GM12878 (cell line): ENCODE results near the gene RBMS1. TPM values are rescaled to one million over a fixed set of nuclear protein-coding genes. Genes with fewer than 3 reads are reported as not detected.

Experiments used
- ATAC-seq: fragments of 200-7000 bp; cut with Tn5 transposase; 3 replicates; pipeline ENCODE4 v1.9.1; 2020; ENCODE audit warnings: mild to moderate bottlenecking, moderate library complexity
- BruUV-seq: library from RNA; stranded (reverse); fragments of 400-500 nt; replicated peaks from 2 replicates; lab custom pipeline; 2021; lab: Mats Ljungman, UMichigan
- CTCF ChIA-PET: fragments of 300-600 bp; sonication (Branson Sonifier 250); formaldehyde crosslinking; extraction: SDS; loops from one replicate; lab custom pipeline; 2021; ENCODE audit warnings: inconsistent platforms; lab: Yijun Ruan, JAX
- POLR2A ChIA-PET: fragments of 350-600 bp; formaldehyde crosslinking; extraction: SDS; loops from one replicate; lab custom pipeline; 2021; ENCODE audit warnings: inconsistent platforms; lab: Charles Lee
- RAD21 ChIA-PET: fragments of 300-600 bp; sonication (Branson Sonifier 250); formaldehyde crosslinking; loops from one replicate; lab custom pipeline; 2023; ENCODE audit warnings: antibody characterized with exemption; ENCODE audit not compliant: unreplicated experiment; lab: Charles Lee
- SMC1A ChIA-PET: fragments of 300-600 bp; sonication (Branson Sonifier 250); formaldehyde crosslinking; loops from one replicate; lab custom pipeline; 2023; ENCODE audit not compliant: unreplicated experiment, uncharacterized antibody; lab: Charles Lee
- DNase-seq: peaks from one replicate; pipeline ENCODE4 v3.0.0-alpha.2; 2011; ENCODE audit warnings: low read depth, low spot score
- FAIRE-seq: peaks from 3 replicates; lab custom pipeline; 2011; peaks lifted over from hg19 to GRCh38; lab: Jason Lieb, UNC
- H2AFZ ChIP-seq: 2 replicates; pipeline ENCODE4 v1.6.0; 2011; ENCODE audit warnings: low read depth, low read length, control low read depth; ENCODE audit not compliant: control insufficient read depth
- H3K27ac ChIP-seq: 2 replicates; pipeline ENCODE4 v1.5.1; 2011; ENCODE audit warnings: control low read depth; ENCODE audit not compliant: control insufficient read depth, insufficient read depth
- H3K27me3 ChIP-seq, 2 experiments: replicated peaks in 1 of 2; 2 replicates each; pipeline versions ENCODE4 v1.6.0 to v1.6.1; 2011; ENCODE audit warnings: low read length in 1 of 2; ENCODE audit not compliant: control insufficient read depth in 2 of 2, insufficient read depth in 2 of 2
- H3K36me3 ChIP-seq, 2 experiments: 2 replicates each; pipeline ENCODE4 v1.5.1; 2011; ENCODE audit warnings: low read length in 1 of 2; ENCODE audit not compliant: control insufficient read depth in 2 of 2, insufficient read depth in 2 of 2
- H3K4me1 ChIP-seq: 2 replicates; pipeline ENCODE4 v1.6.1; 2011; ENCODE audit warnings: mild to moderate bottlenecking, low read length, moderate library complexity, mixed read lengths; ENCODE audit not compliant: control insufficient read depth, insufficient read depth
- H3K4me2 ChIP-seq: 2 replicates; pipeline ENCODE4 v1.6.0; 2011; ENCODE audit warnings: control low read depth; ENCODE audit not compliant: control insufficient read depth, insufficient read depth
- H3K4me3 ChIP-seq: fragments of 200-600 bp; sonication (generic); 2 replicates; pipeline ENCODE4 v1.5.1; 2016
- H3K79me2 ChIP-seq: 2 replicates; pipeline ENCODE4 v1.6.0; 2011; ENCODE audit warnings: low read length; ENCODE audit not compliant: control insufficient read depth, insufficient read depth
- H3K9ac ChIP-seq: 2 replicates; pipeline ENCODE4 v1.8.0; 2011; ENCODE audit warnings: low read length, control low read depth, mixed read lengths; ENCODE audit not compliant: control insufficient read depth, insufficient read depth
- H3K9me3 ChIP-seq: replicated peaks from 3 replicates; pipeline ENCODE4 v1.5.1; 2011; ENCODE audit warnings: mild to moderate bottlenecking, low read length; ENCODE audit not compliant: control insufficient read depth, insufficient read depth
- H4K20me1 ChIP-seq: 2 replicates; pipeline ENCODE4 v1.6.0; 2011; ENCODE audit not compliant: control insufficient read depth, insufficient read depth
- ASH2L ChIP-seq: fragments of 300-600, 200-600 bp; sonication (generic); IDR thresholded peaks from 2 replicates; pipeline ENCODE4 v1.6.1; 2017; ENCODE audit warnings: low read depth, mild to moderate bottlenecking, borderline replicate concordance
- BACH1 ChIP-seq: fragments of 450-650 bp; IDR thresholded peaks from 2 replicates; pipeline ENCODE4 v1.6.1; 2017; ENCODE audit warnings: mild to moderate bottlenecking, borderline replicate concordance
- ETV6 ChIP-seq, 2 experiments: fragments of 450-650 bp in 1 of 2; IDR thresholded peaks in 1 of 2; conservative IDR thresholded peaks in 1 of 2; 2 replicates each; pipeline ENCODE4 v1.6.1; 2014; ENCODE audit warnings: antibody characterized with exemption in 1 of 2, borderline replicate concordance in 1 of 2, low read depth in 1 of 2, mild to moderate bottlenecking in 1 of 2, moderate library complexity in 1 of 2
- HDAC6 ChIP-seq: fragments of 200-600 bp; sonication (generic); IDR thresholded peaks from one replicate; pipeline ENCODE4 v1.8.0; 2017; ENCODE audit warnings: antibody characterized with exemption; ENCODE audit not compliant: unreplicated experiment
- NRF1 ChIP-seq: conservative IDR thresholded peaks from 2 replicates; pipeline ENCODE4 v1.6.1; 2011; ENCODE audit warnings: mild to moderate bottlenecking, low read depth, low read length, improper control_type of control experiment
- SIN3A ChIP-seq: IDR thresholded peaks from 2 replicates; pipeline ENCODE4 v1.6.1; 2012; ENCODE audit warnings: low read depth, low read length, improper control_type of control experiment
- SMARCA5 ChIP-seq: fragments of 450-650 bp; IDR thresholded peaks from 2 replicates; pipeline ENCODE4 v1.6.1; 2017; ENCODE audit warnings: mild to moderate bottlenecking
- SMC3 ChIP-seq: IDR thresholded peaks from 2 replicates; pipeline ENCODE4 v1.6.1; 2011; ENCODE audit warnings: low read length, improper control_type of control experiment, borderline replicate concordance
- USF2 ChIP-seq: IDR thresholded peaks from 2 replicates; pipeline ENCODE4 v1.6.1; 2011; ENCODE audit warnings: low read depth, low read length, improper control_type of control experiment, borderline replicate concordance
- WGBS: methylation state at CpG from one replicate; pipeline ENCODE4 v1.1.6; 2016; ENCODE audit warnings: low lambda C conversion rate; ENCODE audit not compliant: insufficient replicate concordance, insufficient coverage; ENCODE audit errors: missing lambda C conversion rate; 5-methylcytosine and 5-hydroxymethylcytosine counted together
- in situ Hi-C: fragments of 300-500 bp; cut with MboI; formaldehyde crosslinking; loops from 9 replicates; pipeline ENCODE4 v1.14.3; 2018; ENCODE audit warnings: mixed read lengths
- intact Hi-C: fragments of 100-400 bp; cut with micrococcal nuclease; formaldehyde crosslinking; loops from one replicate; pipeline ENCODE4 v1.14.2; 2022; ENCODE audit not compliant: unreplicated experiment
- polyA plus RNA-seq, 11 experiments: library from polyadenylated mRNA; depleted of rRNA in 4 of 11; unstranded in 6 of 11; stranded (reverse) in 5 of 11; fragments of >200 nt; fragmentation: Nextera tagmentation in 4 of 11; fragmentation: Illumina TruSeq in 1 of 11; extraction: Ambion mirVana in 4 of 11; extraction: Trizol in 1 of 11; gene quantifications; 1 replicate in 1 of 11; 2 replicates in 10 of 11; pipeline versions ENCODE4 v1.2.1 to v1.2.3, GENCODE V29; 2011 to 2016; ENCODE audit warnings: inconsistent platforms in 2 of 11, missing spikeins in 2 of 11, low read depth in 1 of 11
- total RNA-seq, 4 experiments: library from RNA; depleted of rRNA in 3 of 4; stranded (reverse); fragments of >200 nt in 3 of 4; fragmentation: Illumina TruSeq in 1 of 4; extraction: Trizol in 1 of 4; gene quantifications; 2 replicates each; pipeline versions ENCODE4 v1.2.1 to v1.2.3, GENCODE V29; 2013 to 2021

Gene RBMS1
- total and polyA plus RNA-seq, 10 of the 15 experiments (the other 5 are each of a cell fraction or from before 2014, with no cell fraction given): 0.04 to 0.31 (median 0.17) TPM; not detected in 1

- Histone ChIP-seq H3K9ac (no peak overlapping the region), H3K27ac (no peak overlapping the region), H4K20me1 (no peaks in the 10 kb centered on the region), H3K36me3 (no peaks in the 10 kb centered on the region), H3K4me1 (no peaks in the 10 kb centered on the region), H3K9me3 (no peaks in the 10 kb centered on the region), H3K4me2 (no peak overlapping the region), H3K79me2 (no peaks in the 10 kb centered on the region), H3K4me3 (no peak overlapping the region), H2AFZ (no peak overlapping the region), H3K27me3 (no peaks in the 10 kb centered on the region)
- TF ChIP-seq ETV6 (conservative IDR thresholded peaks at IDR 0.05 in 1 of 2, IDR thresholded peaks at IDR 0.05 in 1 of 2; ENCODE audit: borderline replicate concordance in 1 of 2, low read depth in 1 of 2): no peak
- no peak for TF ChIP-seq SMARCA5
- TF ChIP-seq HDAC6: no peak
- TF ChIP-seq ASH2L: no peak
- no peak for TF ChIP-seq SMC3
- TF ChIP-seq NRF1: no peak
- TF ChIP-seq USF2: no peak
- no peak for TF ChIP-seq SIN3A
- no peak for TF ChIP-seq BACH1
- no peak for FAIRE-seq
- in situ Hi-C loops (no loop called here), intact Hi-C loops (no loop called here)
- 73% methylated on average over 4 of the region's 4 CpGs for WGBS
- BruUV-seq: no TSS peak
- SMC1A ChIA-PET: no interaction called here
- no peak for DNase-seq
- RAD21 ChIA-PET: no interaction called here
- POLR2A ChIA-PET: no interaction called here
- CTCF ChIA-PET: no interaction called here
- ATAC-seq: no peak
These were observed 33.3 kb downstream of the RBMS1 start for GRCh38 chr2:160460333-160460731.
